OCI-LY3 (cell line): ENCODE measurements around the gene PLA2G15.

Source experiments
- H2AFZ ChIP-seq: fragments of 200-600, 300-600 bp; shearing (Covaris generic); 2 replicates; pipeline ENCODE4 v1.6.0; 2014; ENCODE audit warnings: antibody characterized with exemption, low read depth, low read length
- H3K27ac ChIP-seq: fragments of 200-600, 300-600 bp; sonication (generic); 2 replicates; pipeline ENCODE4 v1.5.1; 2014; ENCODE audit warnings: mild to moderate bottlenecking, low read length, moderate library complexity, mixed read lengths
- H3K27me3 ChIP-seq: fragments of 200-600, 300-600 bp; sonication (generic); 2 replicates; pipeline ENCODE4 v1.6.1; 2014; ENCODE audit warnings: low read depth, low read length, mixed read lengths
- H3K36me3 ChIP-seq: fragments of 200-600, 300-600 bp; sonication (generic); replicated peaks from 2 replicates; pipeline ENCODE3; 2014; ENCODE audit warnings: low read depth, low read length, mixed read lengths
- H3K4me1 ChIP-seq: fragments of 300-600, 200-600 bp; sonication (generic); 2 replicates; pipeline ENCODE4 v1.6.1; 2014; ENCODE audit warnings: low read length, mixed read lengths
- H3K4me2 ChIP-seq: fragments of 200-600, 300-600 bp; sonication (generic); 2 replicates; pipeline ENCODE4 v1.6.1; 2014; ENCODE audit warnings: low read length, mixed read lengths
- H3K4me3 ChIP-seq: fragments of 300-600, 200-600 bp; sonication (generic); 2 replicates; pipeline ENCODE4 v1.5.1; 2014; ENCODE audit warnings: antibody characterized with exemption, mild to moderate bottlenecking, low read length, moderate library complexity
- H3K79me2 ChIP-seq: fragments of 300-600, 200-600 bp; shearing (Covaris generic); 2 replicates; pipeline ENCODE4 v1.6.1; 2014; ENCODE audit warnings: mild to moderate bottlenecking, low read length, mixed read lengths
- H3K9ac ChIP-seq: fragments of 300-600, 200-600 bp; shearing (Covaris generic); 2 replicates; pipeline ENCODE4 v1.6.0; 2014; ENCODE audit warnings: mild to moderate bottlenecking, low read length, moderate library complexity
- H3K9me3 ChIP-seq: fragments of 200-600, 300-600 bp; shearing (Covaris generic); 2 replicates; pipeline ENCODE4 v1.6.1; 2014; ENCODE audit warnings: low read length, mixed read lengths; ENCODE audit not compliant: insufficient read depth
- H4K20me1 ChIP-seq: fragments of 200-600, 300-600 bp; sonication (generic); 2 replicates; pipeline ENCODE4 v1.6.1; 2016; ENCODE audit warnings: low read length, mixed read lengths; ENCODE audit not compliant: insufficient read depth
- CTCF ChIP-seq: fragments of 200-600, 300-600 bp; sonication (generic); IDR thresholded peaks from 2 replicates; pipeline ENCODE4 v1.5.1; 2014; ENCODE audit warnings: antibody characterized with exemption, low read length, low read depth
- EZH2phosphoT487 ChIP-seq: fragments of 200-600 bp; shearing (Covaris generic); IDR thresholded peaks from 2 replicates; pipeline ENCODE4 v1.6.1; 2018; ENCODE audit warnings: antibody characterized with exemption, mixed run types, low read depth

Gene PLA2G15

GRCh38 chr16:68226116-68226515 is 19.1 kb upstream of the PLA2G15 start:
- H2AFZ ChIP-seq, result no peak overlapping the region
- no peaks in the 10 kb centered on the region for H4K20me1 ChIP-seq
- no peaks in the 10 kb centered on the region for H3K27me3 ChIP-seq
- no peak overlapping the region for H3K27ac ChIP-seq
- no peak overlapping the region for H3K9ac ChIP-seq
- no peak overlapping the region for H3K4me3 ChIP-seq
- H3K4me2 ChIP-seq, result no peak overlapping the region
- H3K4me1 ChIP-seq, result no peaks in the 10 kb centered on the region
- no peaks in the 10 kb centered on the region for H3K9me3 ChIP-seq
- no peaks in the 10 kb centered on the region for H3K79me2 ChIP-seq
- peaks cover 2% of the 10 kb centered on the region for H3K36me3 ChIP-seq
- TF ChIP-seq EZH2phosphoT487, result no peak
- TF ChIP-seq CTCF, result no peak

DNA sequence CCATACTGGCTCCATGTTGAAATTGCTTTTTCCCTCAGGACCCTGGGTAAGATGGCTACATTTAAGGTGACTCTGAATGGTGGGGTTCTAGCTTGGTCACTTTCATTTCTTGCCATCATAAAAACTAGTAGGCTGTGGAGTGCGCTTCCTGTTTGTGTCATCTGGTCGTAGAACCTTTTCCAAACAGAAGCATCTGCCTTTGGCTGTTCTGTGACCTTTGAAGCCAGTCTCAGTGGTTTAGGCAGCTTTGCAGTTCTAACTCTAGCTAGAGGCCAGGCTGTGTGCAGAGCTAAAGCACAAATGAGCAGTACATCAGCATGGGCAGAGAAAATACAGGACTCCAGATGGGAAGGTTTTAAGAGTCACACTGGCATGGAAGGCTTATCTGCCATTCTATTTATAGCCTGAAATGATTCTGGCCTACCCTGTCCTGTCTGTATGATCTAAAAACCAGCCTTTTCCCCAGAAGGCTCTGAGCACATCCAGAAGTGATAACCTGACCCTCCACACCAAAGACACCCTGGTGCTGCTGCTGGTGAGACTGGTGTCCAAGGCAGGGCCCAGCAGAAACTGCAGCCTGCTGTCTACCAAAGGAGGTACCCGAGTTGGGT is 17.9 kb upstream of the PLA2G15 start:
- Histone ChIP-seq H3K79me2 (no peaks in the 10 kb centered on the region), H3K9ac (no peak overlapping the region), H3K27me3 (no peaks in the 10 kb centered on the region), H3K4me2 (no peak overlapping the region), H3K36me3 (no peaks in the 10 kb centered on the region), H3K27ac (no peak overlapping the region), H4K20me1 (no peaks in the 10 kb centered on the region), H3K9me3 (no peaks in the 10 kb centered on the region), H3K4me3 (no peak overlapping the region), H3K4me1 (no peaks in the 10 kb centered on the region), H2AFZ (no peak overlapping the region)
- no peak for TF ChIP-seq CTCF
- TF ChIP-seq EZH2phosphoT487, result no peak

GRCh38 chr16:68227850-68228553 is 17.2 kb upstream of the PLA2G15 start:
- no peaks in the 10 kb centered on the region for H3K36me3 ChIP-seq
- no peak overlapping the region for H3K27ac ChIP-seq

More at GRCh38 chr16:68227850-68228553, 17.2 kb upstream of the PLA2G15 start:
- Histone ChIP-seq H3K4me1 (no peaks in the 10 kb centered on the region), H3K9me3 (no peaks in the 10 kb centered on the region), H4K20me1 (no peaks in the 10 kb centered on the region), H3K4me2 (no peak overlapping the region), H2AFZ (no peak overlapping the region), H3K79me2 (no peaks in the 10 kb centered on the region), H3K4me3 (no peak overlapping the region), H3K27me3 (no peaks in the 10 kb centered on the region), H3K9ac (no peak overlapping the region)
- TF ChIP-seq CTCF (no peak), EZH2phosphoT487 (no peak)
